ENCODE data around the gene TOPBP1.
A peak's percentile ranks its signal among the peaks of the same experiment; 100 is the strongest.
"Not testable (repeated sequence)": the region's sequence is repeated elsewhere in the genome, so short reads cannot be mapped to it uniquely, and the experiment has no call there.

Gene TOPBP1

DNA sequence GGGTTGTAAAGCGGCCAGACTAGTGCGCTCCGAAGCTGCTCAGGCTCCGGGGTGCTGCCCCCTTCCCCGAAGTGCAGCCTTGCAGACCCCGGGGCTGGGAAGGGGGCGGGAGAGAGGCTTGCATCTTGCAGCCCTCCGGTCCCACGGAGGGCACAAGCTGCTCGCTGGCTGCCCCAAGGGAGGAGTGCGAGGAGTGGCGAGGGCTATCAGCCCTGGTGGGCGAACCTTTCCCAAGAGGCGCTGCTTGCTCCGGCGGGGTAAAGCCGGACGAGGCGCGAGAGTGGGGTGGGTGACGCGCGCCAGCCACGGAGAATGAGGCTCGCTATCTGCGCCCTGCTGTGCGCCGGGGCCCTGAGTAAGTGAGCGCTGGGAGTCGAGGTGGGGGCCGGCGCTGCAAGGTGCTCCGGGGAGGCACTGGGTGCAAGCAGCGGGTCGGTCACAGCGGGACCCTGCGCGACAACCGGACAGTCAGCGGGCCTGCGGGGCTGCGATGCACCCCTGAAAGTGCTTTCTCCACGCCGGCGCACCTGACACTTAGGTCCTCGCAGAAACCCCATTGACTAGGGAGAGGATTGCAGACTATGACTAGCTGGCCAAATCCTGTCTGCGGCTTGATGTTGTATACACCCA lies 12.7 kb upstream of the TOPBP1 start:
- no peak for DNase-seq (ENCODE audit: low read depth in 2 of 3, low spot score in 1 of 3)

DNA sequence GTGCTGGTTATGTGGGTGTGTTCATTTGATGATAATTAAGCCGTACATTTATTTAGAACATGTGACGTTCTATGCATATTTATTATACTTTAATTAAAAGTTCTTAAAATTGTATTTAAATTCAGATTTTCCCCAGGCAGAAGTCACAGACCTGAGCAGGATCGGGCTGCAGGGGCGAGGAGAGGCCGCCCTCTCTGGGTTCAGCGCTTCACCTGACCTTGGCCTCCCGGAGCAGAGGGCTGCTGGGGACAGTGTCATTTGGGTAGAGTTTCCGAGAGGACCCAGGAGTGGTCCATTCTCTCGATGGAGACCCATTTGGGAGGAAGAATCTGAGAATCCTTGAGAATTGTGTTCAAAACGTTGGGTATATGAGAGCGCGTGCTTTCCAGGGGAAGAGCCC lies 12.0 kb upstream of the TOPBP1 start:
- no peak for DNase-seq (ENCODE audit: low read depth in 2 of 3, low spot score in 1 of 3)

GRCh38 chr3:133672461-133672860 lies 10.7 kb upstream of the TOPBP1 start:
- no peak for DNase-seq (ENCODE audit: low read depth in 2 of 3, low spot score in 1 of 3)

- DNase-seq (ENCODE audit: low read depth in 2 of 3, low spot score in 1 of 3) = no peak
These were observed 8.8 kb upstream of the TOPBP1 start for GRCh38 chr3:133670525-133670995.

- no peak for DNase-seq (ENCODE audit: low read depth in 2 of 3, low spot score in 1 of 3)
These were observed 8.3 kb upstream of the TOPBP1 start for GRCh38 chr3:133669949-133670524.

- no peak for DNase-seq (ENCODE audit: low read depth in 2 of 3, low spot score in 1 of 3)
These were observed 5.4 kb upstream of the TOPBP1 start for GRCh38 chr3:133667118-133667517.

GRCh38 chr3:133665188-133665587 lies 3.4 kb upstream of the TOPBP1 start:
- not testable (repeated sequence) for DNase-seq (ENCODE audit: low read depth in 2 of 3, low spot score in 1 of 3)

GRCh38 chr3:133663569-133664313 lies 2.0 kb upstream of the TOPBP1 start:
- DNase-seq (ENCODE audit: low read depth in 2 of 3, low spot score in 1 of 3) = peak in 1 of 3 donors; percentile 45

GRCh38 chr3:133662278-133662651 lies 524 bp upstream of the TOPBP1 start:
- peak in 2 of 3 donors; percentile 13 to 29 for DNase-seq (ENCODE audit: low read depth in 2 of 3, low spot score in 1 of 3)

DNA sequence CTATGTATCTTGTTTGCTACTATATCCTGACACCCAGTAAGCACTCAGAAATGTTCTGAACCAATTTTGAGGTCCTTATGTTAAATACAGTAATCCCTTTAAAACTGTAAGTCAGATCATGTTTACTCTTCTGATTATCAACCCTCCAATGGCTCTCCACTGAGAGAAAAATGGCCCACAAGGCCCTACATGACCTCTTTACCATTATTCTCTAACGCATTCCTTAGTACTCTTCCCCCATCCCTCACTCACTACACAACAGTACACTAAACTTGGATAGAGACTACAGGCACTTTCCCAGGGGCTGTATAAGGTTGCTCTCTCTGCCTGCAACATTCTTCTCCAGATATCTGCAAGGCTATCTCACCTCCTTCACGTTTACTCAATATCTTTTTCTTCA lies 1.9 kb downstream of the TOPBP1 start:
- no peak for DNase-seq (ENCODE audit: low read depth in 2 of 3, low spot score in 1 of 3)

DNA sequence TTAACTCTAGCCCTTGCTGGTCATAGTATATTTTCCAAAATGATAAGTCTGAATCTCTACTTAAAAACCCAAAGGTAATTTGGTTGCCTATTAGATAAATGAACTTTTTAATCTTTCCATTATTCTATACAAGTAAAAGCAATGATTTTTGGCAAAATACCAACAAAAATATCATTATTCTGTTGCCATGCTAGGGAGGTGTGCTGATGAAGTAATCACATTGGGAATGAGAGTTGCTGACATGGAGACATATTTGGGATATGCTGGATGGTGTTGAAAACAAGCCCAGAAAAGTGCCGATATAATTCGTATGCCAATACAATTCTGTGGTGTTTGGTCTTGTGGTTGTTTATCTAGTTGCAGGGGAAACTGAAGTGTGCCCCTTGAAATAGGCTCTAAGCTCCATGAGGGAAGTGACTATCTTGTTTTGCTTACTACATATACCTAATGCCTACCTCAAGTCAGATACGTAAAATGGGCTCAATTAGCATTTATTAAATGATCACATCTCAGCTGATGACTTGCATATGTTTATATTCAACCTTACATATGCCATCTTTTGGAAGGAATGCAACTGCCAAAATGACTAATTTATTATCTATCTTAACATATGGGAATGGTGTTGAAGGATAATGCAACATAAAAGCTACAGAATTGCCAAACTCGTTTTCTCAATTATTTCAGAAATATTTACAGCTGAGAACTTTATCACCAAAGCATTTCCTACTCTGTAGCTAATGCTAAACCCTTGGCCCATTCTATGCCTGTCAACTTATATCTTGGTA lies 5.8 kb downstream of the TOPBP1 start:
- no peak for DNase-seq (ENCODE audit: low read depth in 2 of 3, low spot score in 1 of 3)

- DNase-seq (ENCODE audit: low read depth in 2 of 3, low spot score in 1 of 3) = no peak
These were observed 12.2 kb downstream of the TOPBP1 start for GRCh38 chr3:133649486-133650068.

- no peak for DNase-seq (ENCODE audit: low read depth in 2 of 3, low spot score in 1 of 3)
These were observed 17.0 kb downstream of the TOPBP1 start for GRCh38 chr3:133644768-133645167.

DNA sequence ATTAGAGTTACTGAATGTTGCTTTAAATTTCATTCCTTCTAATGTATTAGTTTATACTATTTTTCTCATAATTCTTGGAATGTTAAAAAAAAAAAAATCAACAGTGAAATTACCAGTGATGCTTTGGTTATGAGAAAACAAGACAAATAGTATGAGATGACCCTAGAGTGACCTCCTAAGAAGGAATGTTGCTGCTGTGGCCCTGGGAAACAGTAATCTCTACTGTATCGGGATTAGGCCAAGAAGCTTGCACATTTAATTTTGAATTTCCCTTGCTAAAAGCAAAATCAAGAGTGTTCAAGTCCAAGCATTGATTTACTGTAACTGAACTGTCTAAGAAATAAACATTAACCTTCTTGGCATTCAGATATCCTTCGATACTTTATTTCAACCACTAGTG lies 18.1 kb downstream of the TOPBP1 start:
- no peak for DNase-seq (ENCODE audit: low read depth in 2 of 3, low spot score in 1 of 3)

DNA sequence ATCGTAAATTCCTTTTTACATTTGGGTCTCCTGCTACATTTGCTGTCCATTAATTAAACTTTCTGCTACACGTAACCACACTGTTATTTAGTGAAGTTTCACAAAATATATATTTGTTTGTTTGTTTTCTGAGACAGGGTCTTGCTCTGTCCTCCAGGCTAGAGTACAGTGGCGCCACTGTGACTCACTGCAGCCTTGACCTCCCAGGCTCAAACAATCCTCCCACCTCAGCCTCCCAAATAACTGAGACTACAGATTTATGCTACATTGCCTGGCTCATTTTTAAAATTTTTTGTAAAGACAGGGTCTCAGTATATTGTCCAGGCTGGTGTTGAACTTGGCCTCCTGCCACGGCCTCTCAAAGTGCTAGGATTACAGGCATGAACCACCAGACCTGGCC lies 20.5 kb downstream of the TOPBP1 start:
- DNase-seq (ENCODE audit: low read depth in 2 of 3, low spot score in 1 of 3) = no peak

- no peak for DNase-seq (ENCODE audit: low read depth in 2 of 3, low spot score in 1 of 3)
These were observed 28.3 kb downstream of the TOPBP1 start for GRCh38 chr3:133633439-133633838.

GRCh38 chr3:133629146-133629545 lies 32.6 kb downstream of the TOPBP1 start:
- no peak for DNase-seq (ENCODE audit: low read depth in 2 of 3, low spot score in 1 of 3)

DNA sequence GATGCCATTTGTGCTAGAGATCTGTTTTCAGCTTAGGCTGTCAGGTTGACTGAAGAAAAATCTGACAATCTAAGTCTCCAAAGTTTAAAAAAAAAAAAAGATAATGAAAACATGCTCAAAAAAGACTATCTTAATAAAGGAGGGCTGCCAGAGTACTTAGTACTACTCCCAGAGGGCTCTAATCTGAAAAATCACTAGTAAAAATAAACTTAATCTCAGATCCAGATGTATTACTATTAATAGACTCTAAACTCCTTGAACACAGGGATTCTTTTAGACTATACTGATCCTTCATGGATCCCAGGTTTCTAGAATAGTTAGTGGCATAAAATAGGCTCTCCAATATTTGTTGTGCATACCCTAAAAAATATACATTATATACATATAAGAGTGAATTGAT lies 34.0 kb downstream of the TOPBP1 start:
- no peak for DNase-seq (ENCODE audit: low read depth in 2 of 3, low spot score in 1 of 3)

DNA sequence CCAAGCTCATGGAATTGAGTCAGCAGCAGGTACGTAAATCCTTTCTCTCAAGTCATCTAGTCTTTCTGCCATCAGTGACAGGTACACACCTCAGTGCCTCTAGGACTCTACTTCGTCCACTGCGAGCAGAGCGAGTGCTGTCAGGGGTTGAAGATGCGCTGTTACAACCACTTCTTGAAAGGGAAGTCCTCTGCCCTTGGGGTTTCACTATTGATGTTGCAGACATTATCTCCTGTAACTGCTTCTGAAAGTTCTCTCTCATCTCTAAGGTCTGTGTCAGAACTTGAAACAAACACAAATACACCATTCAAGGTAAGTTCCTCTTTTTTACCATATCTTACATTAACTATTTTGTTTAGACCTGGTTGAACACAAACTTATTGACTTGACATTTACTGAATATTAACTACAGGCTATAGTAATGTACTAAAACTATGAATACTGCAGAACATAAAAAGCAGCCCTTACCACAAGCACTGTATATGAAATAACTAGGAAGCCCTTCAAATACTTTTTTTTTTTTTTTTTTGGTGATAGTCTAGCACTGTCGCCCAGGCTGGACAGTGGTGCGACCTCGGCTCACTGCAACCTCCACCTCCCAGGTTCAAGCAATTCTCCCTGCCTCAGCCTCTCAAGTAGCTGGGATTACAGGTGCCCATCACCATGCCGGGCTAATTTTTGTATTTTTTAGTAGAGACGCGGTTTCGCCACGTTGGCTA lies 41.5 kb downstream of the TOPBP1 start:
- DNase-seq (ENCODE audit: low read depth in 2 of 3, low spot score in 1 of 3) = no peak

- DNase-seq (ENCODE audit: low read depth in 2 of 3, low spot score in 1 of 3) = no peak
These were observed 50.2 kb downstream of the TOPBP1 start for GRCh38 chr3:133611534-133611933.

GRCh38 chr3:133610031-133610430 lies 51.7 kb downstream of the TOPBP1 start:
- DNase-seq (ENCODE audit: low read depth in 2 of 3, low spot score in 1 of 3) = no peak
